ENCODE results near the gene WFDC5. TPM values are rescaled to one million over a fixed set of nuclear protein-coding genes. Genes with fewer than 3 reads are reported as not detected.
A peak's percentile ranks its signal among the peaks of the same experiment; 100 is the strongest.

WFDC5 gene
- total RNA-seq, 2 experiments from 2014 or later = not detected

DNA sequence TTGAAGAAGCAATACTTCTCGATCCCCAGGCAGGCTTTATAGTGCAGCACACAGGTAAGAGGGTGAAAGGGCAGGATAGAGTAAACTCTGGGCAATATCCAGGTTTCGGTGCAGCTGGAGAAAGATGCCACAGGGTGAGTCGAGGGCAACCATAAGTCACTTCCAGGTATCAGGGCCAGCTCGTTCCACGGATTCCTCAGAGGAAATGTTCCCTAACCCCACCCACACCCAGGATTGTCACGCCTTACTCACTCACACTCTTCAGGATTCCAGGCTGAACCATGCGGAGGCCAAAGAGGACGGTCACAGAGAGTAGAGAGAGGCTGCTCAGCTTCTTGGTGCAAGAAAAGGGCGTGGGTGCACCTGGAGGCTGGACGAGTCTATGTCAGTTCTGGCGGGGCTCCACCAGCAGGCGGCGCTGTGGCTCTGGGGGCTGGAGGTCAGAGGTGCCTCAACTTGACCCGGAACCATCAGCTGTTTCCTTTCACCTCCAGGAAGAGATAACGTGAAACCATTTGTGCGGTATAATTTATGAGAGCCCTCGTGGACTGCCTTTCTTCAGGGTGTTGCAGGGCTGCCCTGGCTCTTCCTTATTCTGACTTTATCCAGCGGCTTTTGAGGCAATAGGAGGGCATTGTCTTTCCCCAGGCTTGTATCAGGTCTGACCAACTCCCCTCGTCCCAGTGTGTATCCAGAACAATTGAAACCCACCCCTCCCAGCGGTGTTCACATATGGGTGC, 23.8 kb upstream of the WFDC5 start:
- no peaks in the 10 kb centered on the region for H3K9me2 ChIP-seq (ENCODE audit: insufficient read depth, low read length)
- no peaks in the 10 kb centered on the region for H4K20me1 ChIP-seq (ENCODE audit: insufficient read depth, low read length)
- peak; percentile 44 for DNase-seq (ENCODE audit: low spot score)
- ChIA-PET POLR2A (interaction anchor here (0.9 kb wide), 1 partner anchor 89 kb away, joined by 3 read pairs; no protein-coding TSS in a partner anchor), CTCF (ENCODE audit: unreplicated experiment) (no interaction called here)
- no peak overlapping the region for H3K27ac ChIP-seq (ENCODE audit: low read depth, low read length, poor library complexity, severe bottlenecking)
- H3K9me3 ChIP-seq (ENCODE audit: low read length) = no peaks in the 10 kb centered on the region
- no peak for TF ChIP-seq EZH2phosphoT487 (IDR thresholded peaks at IDR 0.05; ENCODE audit: borderline replicate concordance, low read depth, low read length)
- TF ChIP-seq, protein P1, sequence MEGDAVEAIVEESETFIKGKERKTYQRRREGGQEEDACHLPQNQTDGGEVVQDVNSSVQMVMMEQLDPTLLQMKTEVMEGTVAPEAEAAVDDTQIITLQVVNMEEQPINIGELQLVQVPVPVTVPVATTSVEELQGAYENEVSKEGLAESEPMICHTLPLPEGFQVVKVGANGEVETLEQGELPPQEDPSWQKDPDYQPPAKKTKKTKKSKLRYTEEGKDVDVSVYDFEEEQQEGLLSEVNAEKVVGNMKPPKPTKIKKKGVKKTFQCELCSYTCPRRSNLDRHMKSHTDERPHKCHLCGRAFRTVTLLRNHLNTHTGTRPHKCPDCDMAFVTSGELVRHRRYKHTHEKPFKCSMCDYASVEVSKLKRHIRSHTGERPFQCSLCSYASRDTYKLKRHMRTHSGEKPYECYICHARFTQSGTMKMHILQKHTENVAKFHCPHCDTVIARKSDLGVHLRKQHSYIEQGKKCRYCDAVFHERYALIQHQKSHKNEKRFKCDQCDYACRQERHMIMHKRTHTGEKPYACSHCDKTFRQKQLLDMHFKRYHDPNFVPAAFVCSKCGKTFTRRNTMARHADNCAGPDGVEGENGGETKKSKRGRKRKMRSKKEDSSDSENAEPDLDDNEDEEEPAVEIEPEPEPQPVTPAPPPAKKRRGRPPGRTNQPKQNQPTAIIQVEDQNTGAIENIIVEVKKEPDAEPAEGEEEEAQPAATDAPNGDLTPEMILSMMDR (conservative IDR thresholded peaks at IDR 0.05; ENCODE audit: low read length) = peak; percentile 88
- no peak overlapping the region for H3K4me2 ChIP-seq (ENCODE audit: low read length)
- intact Hi-C loops (cut with micrococcal nuclease; ENCODE audit: unreplicated experiment) = no loop called here
- no peaks in the 10 kb centered on the region for H3K36me3 ChIP-seq (ENCODE audit: insufficient read depth, low read length)
- no peaks in the 10 kb centered on the region for H3K4me1 ChIP-seq (ENCODE audit: insufficient read depth, low read length, poor library complexity, severe bottlenecking)
- peak overlapping the region; percentile 42; the same call in 1 of the 2 replicates for H2AFZ ChIP-seq (ENCODE audit: low read length)
- H3K4me3 ChIP-seq (ENCODE audit: low read depth, low read length, poor library complexity, severe bottlenecking) = no peak overlapping the region
- no peaks in the 10 kb centered on the region for H3K79me2 ChIP-seq (ENCODE audit: insufficient read depth, low read depth, low read length)
- BruUV-seq (replicated peaks) = no TSS peak

DNA sequence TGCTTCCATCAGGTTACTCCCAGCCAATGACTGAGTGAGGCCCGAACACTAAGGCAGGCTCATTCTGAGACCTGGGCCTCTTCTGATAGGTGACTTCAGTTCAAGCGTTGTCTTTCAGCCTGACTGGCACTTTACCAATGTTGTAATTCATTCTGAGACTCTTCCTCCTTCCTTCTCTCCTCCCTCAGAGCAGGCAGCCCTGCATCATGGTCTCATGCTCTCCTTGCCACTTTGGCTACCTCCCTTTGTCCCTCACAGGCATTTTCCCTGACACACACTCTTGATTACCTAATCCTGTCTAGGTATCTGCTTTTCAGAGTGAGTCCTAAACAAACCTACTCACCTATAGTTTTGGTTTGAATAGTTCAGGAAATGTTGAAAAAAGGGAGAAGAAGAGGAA, 21.9 kb upstream of the WFDC5 start:
- H4K20me1 ChIP-seq (ENCODE audit: insufficient read depth, low read length) = no peaks in the 10 kb centered on the region
- H3K4me3 ChIP-seq (ENCODE audit: low read depth, low read length, poor library complexity, severe bottlenecking) = no peak overlapping the region
- POLR2A ChIA-PET = no interaction called here
- no peaks in the 10 kb centered on the region for H3K36me3 ChIP-seq (ENCODE audit: insufficient read depth, low read length)
- intact Hi-C loops (cut with micrococcal nuclease; ENCODE audit: unreplicated experiment) = no loop called here
- no peak for DNase-seq (ENCODE audit: low spot score)
- CTCF ChIA-PET (ENCODE audit: unreplicated experiment) = no interaction called here
- no peaks in the 10 kb centered on the region for H3K4me1 ChIP-seq (ENCODE audit: insufficient read depth, low read length, poor library complexity, severe bottlenecking)
- BruUV-seq (replicated peaks) = no TSS peak
- no peak for TF ChIP-seq EZH2phosphoT487 (IDR thresholded peaks at IDR 0.05; ENCODE audit: borderline replicate concordance, low read depth, low read length)
- TF ChIP-seq, protein P1 (conservative IDR thresholded peaks at IDR 0.05; ENCODE audit: low read length) = no peak
- no peak overlapping the region for H3K4me2 ChIP-seq (ENCODE audit: low read length)
- no peak overlapping the region for H3K27ac ChIP-seq (ENCODE audit: low read depth, low read length, poor library complexity, severe bottlenecking)
- no peaks in the 10 kb centered on the region for H3K9me3 ChIP-seq (ENCODE audit: low read length)
- H3K79me2 ChIP-seq (ENCODE audit: insufficient read depth, low read depth, low read length) = no peaks in the 10 kb centered on the region
- H3K9me2 ChIP-seq (ENCODE audit: insufficient read depth, low read length) = no peaks in the 10 kb centered on the region
- H2AFZ ChIP-seq (ENCODE audit: low read length) = no peak overlapping the region

- Histone ChIP-seq H3K9me3 (ENCODE audit: low read length) (no peaks in the 10 kb centered on the region), H3K36me3 (ENCODE audit: insufficient read depth, low read length) (no peaks in the 10 kb centered on the region), H3K4me3 (ENCODE audit: low read depth, low read length, poor library complexity, severe bottlenecking) (no peak overlapping the region), H2AFZ (ENCODE audit: low read length) (no peak overlapping the region), H3K27ac (ENCODE audit: low read depth, low read length, poor library complexity, severe bottlenecking) (no peak overlapping the region), H4K20me1 (ENCODE audit: insufficient read depth, low read length) (no peaks in the 10 kb centered on the region), H3K9me2 (ENCODE audit: insufficient read depth, low read length) (no peaks in the 10 kb centered on the region), H3K79me2 (ENCODE audit: insufficient read depth, low read depth, low read length) (no peaks in the 10 kb centered on the region), H3K4me2 (ENCODE audit: low read length) (no peak overlapping the region), H3K4me1 (ENCODE audit: insufficient read depth, low read length, poor library complexity, severe bottlenecking) (no peaks in the 10 kb centered on the region)
- ChIA-PET CTCF (ENCODE audit: unreplicated experiment) (no interaction called here), POLR2A (no interaction called here)
- no TSS peak for BruUV-seq (replicated peaks)
- intact Hi-C loops (cut with micrococcal nuclease; ENCODE audit: unreplicated experiment) = no loop called here
- TF ChIP-seq, protein P1 (conservative IDR thresholded peaks at IDR 0.05; ENCODE audit: low read length) = no peak
- TF ChIP-seq EZH2phosphoT487 (IDR thresholded peaks at IDR 0.05; ENCODE audit: borderline replicate concordance, low read depth, low read length) = no peak
- no peak for DNase-seq (ENCODE audit: low spot score)
Measured at GRCh38 chr20:45128099-45128498, 13.1 kb upstream of the WFDC5 start.
